H9 (cell line): Measurements from ENCODE around the gene PTPRQ. TPM values are rescaled to one million over a fixed set of nuclear protein-coding genes. Genes with fewer than 3 reads are reported as not detected.

Source experiments
- DNase-seq: peaks from one replicate; pipeline ENCODE4 v3.0.0-alpha.2; 2017
- H2AFZ ChIP-seq: one replicate; pipeline ENCODE4 v1.6.1; 2013; ENCODE audit warnings: mild to moderate bottlenecking, low read length, control low read depth, moderate library complexity
- H2AK5ac ChIP-seq: 2 replicates; pipeline ENCODE4 v1.6.1; 2013; ENCODE audit warnings: low read length, control low read depth, mixed read lengths; ENCODE audit not compliant: insufficient read length
- H2BK120ac ChIP-seq: one replicate; pipeline ENCODE4 v1.6.1; 2013; ENCODE audit warnings: low read depth, mild to moderate bottlenecking, low read length, control low read depth, inconsistent platforms; ENCODE audit not compliant: poor library complexity, severe bottlenecking
- H2BK12ac ChIP-seq: 2 replicates; pipeline ENCODE4 v1.6.1; 2013; ENCODE audit warnings: low read length, control low read depth, mixed read lengths, low read depth; ENCODE audit not compliant: insufficient read length
- H2BK15ac ChIP-seq: 2 replicates; pipeline ENCODE4 v1.6.1; 2013; ENCODE audit warnings: low read depth, low read length, control low read depth
- H2BK20ac ChIP-seq: one replicate; pipeline ENCODE4 v1.6.1; 2013; ENCODE audit warnings: low read depth, mild to moderate bottlenecking, low read length, control low read depth, inconsistent platforms; ENCODE audit not compliant: poor library complexity, severe bottlenecking
- H2BK5ac ChIP-seq: 2 replicates; pipeline ENCODE4 v1.6.1; 2013; ENCODE audit warnings: low read length, control low read depth, mixed read lengths; ENCODE audit not compliant: insufficient read length
- H3K14ac ChIP-seq: 2 replicates; pipeline ENCODE4 v1.6.1; 2013; ENCODE audit warnings: low read length, control low read depth; ENCODE audit not compliant: insufficient read depth
- H3K18ac ChIP-seq: 2 replicates; pipeline ENCODE4 v1.6.1; 2013; ENCODE audit warnings: low read depth, mild to moderate bottlenecking, mixed read lengths, low read length, control low read depth; ENCODE audit not compliant: insufficient read length
- H3K23ac ChIP-seq: 2 replicates; pipeline ENCODE4 v1.6.1; 2013; ENCODE audit warnings: low read length, control low read depth, mixed read lengths, low read depth; ENCODE audit not compliant: insufficient read length
- H3K23me2 ChIP-seq: 2 replicates; pipeline ENCODE4 v1.6.1; 2013; ENCODE audit warnings: low read depth, mild to moderate bottlenecking, mixed read lengths, low read length, control low read depth; ENCODE audit not compliant: insufficient read length, poor library complexity, severe bottlenecking
- H3K27ac ChIP-seq: 2 replicates; pipeline ENCODE4 v1.5.1; 2013; ENCODE audit warnings: low read length, control low read depth, mixed read lengths, low read depth; ENCODE audit not compliant: insufficient read length
- H3K27me3 ChIP-seq: 2 replicates; pipeline ENCODE4 v1.6.1; 2013; ENCODE audit warnings: low read length, control low read depth, inconsistent platforms; ENCODE audit not compliant: insufficient read depth
- H3K4ac ChIP-seq: 2 replicates; pipeline ENCODE4 v1.6.1; 2013; ENCODE audit warnings: low read depth, mild to moderate bottlenecking, control low read depth, inconsistent platforms, low read length, moderate library complexity
- H3K4me1 ChIP-seq: 2 replicates; pipeline ENCODE4 v1.6.1; 2013; ENCODE audit warnings: low read length, control low read depth, inconsistent platforms; ENCODE audit not compliant: insufficient read depth
- H3K4me2 ChIP-seq: 2 replicates; pipeline ENCODE4 v1.6.1; 2013; ENCODE audit warnings: low read length, control low read depth, mixed read lengths; ENCODE audit not compliant: insufficient read length, insufficient read depth
- H3K56ac ChIP-seq: 2 replicates; pipeline ENCODE4 v1.6.1; 2013; ENCODE audit warnings: low read depth, mild to moderate bottlenecking, mixed read lengths, low read length, control low read depth; ENCODE audit not compliant: insufficient read length
- H3K79me1 ChIP-seq: 2 replicates; pipeline ENCODE4 v1.6.1; 2013; ENCODE audit warnings: low read depth, mild to moderate bottlenecking, moderate library complexity, low read length, control low read depth, inconsistent platforms; ENCODE audit not compliant: insufficient read depth, poor library complexity, severe bottlenecking
- H3K79me2 ChIP-seq: 2 replicates; pipeline ENCODE4 v1.6.1; 2013; ENCODE audit warnings: low read length, control low read depth, inconsistent platforms; ENCODE audit not compliant: insufficient read depth
- H3K9ac ChIP-seq: 2 replicates; pipeline ENCODE4 v1.6.1; 2013; ENCODE audit warnings: low read length, control low read depth, mixed read lengths; ENCODE audit not compliant: insufficient read length; ENCODE audit errors: extremely low read depth
- H3K9me3 ChIP-seq: one replicate; pipeline ENCODE4 v1.6.1; 2013; ENCODE audit warnings: low read depth, low read length, inconsistent platforms; ENCODE audit not compliant: control insufficient read depth
- H3T11ph ChIP-seq: one replicate; pipeline ENCODE4 v1.6.1; 2013; ENCODE audit warnings: mild to moderate bottlenecking, low read length, control low read depth, inconsistent platforms
- H4K20me1 ChIP-seq: one replicate; pipeline ENCODE4 v1.6.1; 2013; ENCODE audit not compliant: control insufficient read depth, insufficient read length, insufficient read depth
- H4K5ac ChIP-seq: 2 replicates; pipeline ENCODE4 v1.6.1; 2013; ENCODE audit warnings: low read depth, mild to moderate bottlenecking, mixed read lengths, low read length, control low read depth; ENCODE audit not compliant: insufficient read length
- H4K8ac ChIP-seq: replicated peaks from 2 replicates; pipeline ENCODE4 v1.6.1; 2013; ENCODE audit warnings: low read length, control low read depth, mixed read lengths, low read depth; ENCODE audit not compliant: insufficient read length
- H4K91ac ChIP-seq: 2 replicates; pipeline ENCODE4 v1.6.1; 2013; ENCODE audit warnings: low read depth, mild to moderate bottlenecking, moderate library complexity, mixed read lengths, low read length, control low read depth; ENCODE audit not compliant: insufficient read length
- H3K27ac Mint-ChIP-seq, 3 experiments: 2 replicates in 2 of 3; 3 replicates in 1 of 3; pipeline ENCODE4 v1.8.0; 2020 to 2021; ENCODE audit warnings: mixed read lengths in 3 of 3, mild to moderate bottlenecking in 1 of 3, moderate library complexity in 1 of 3
- H3K27me3 Mint-ChIP-seq: 2 replicates; pipeline ENCODE4 v1.8.0; 2021; ENCODE audit warnings: low read depth, mild to moderate bottlenecking, moderate library complexity, mixed read lengths
- H3K36me3 Mint-ChIP-seq, 3 experiments: 2 replicates in 2 of 3; 3 replicates in 1 of 3; pipeline ENCODE4 v1.8.0; 2020 to 2021; ENCODE audit warnings: low read depth in 3 of 3, mixed read lengths in 3 of 3; ENCODE audit not compliant: insufficient read depth in 1 of 3
- H3K4me1 Mint-ChIP-seq, 2 experiments: 2 replicates each; pipeline ENCODE4 v1.8.0; 2020; ENCODE audit warnings: mixed read lengths in 2 of 2
- H3K4me3 Mint-ChIP-seq, 2 experiments: 2 replicates in 1 of 2; 3 replicates in 1 of 2; pipeline ENCODE4 v1.8.0; 2020 to 2021; ENCODE audit warnings: mild to moderate bottlenecking in 2 of 2, mixed read lengths in 2 of 2, moderate library complexity in 1 of 2
- H3K9me3 Mint-ChIP-seq, 2 experiments: 2 replicates in 1 of 2; 3 replicates in 1 of 2; pipeline ENCODE4 v1.8.0; 2020; ENCODE audit warnings: mild to moderate bottlenecking in 2 of 2, mixed read lengths in 2 of 2, moderate library complexity in 1 of 2
- WGBS: extraction: QIAGEN DNeasy Blood & Tissue Kit; methylation state at CpG from one replicate; pipeline ENCODE4 v1.1.7; 2013; ENCODE audit warnings: missing lambda C conversion rate, low lambda C conversion rate, mixed read lengths; ENCODE audit not compliant: insufficient read length; ENCODE audit errors: extremely low coverage; 5-methylcytosine and 5-hydroxymethylcytosine counted together
- total RNA-seq: library from RNA; stranded (reverse); gene quantifications from 2 replicates; pipeline ENCODE4 v1.2.1, GENCODE V29; 2021
- TF ChIP-seq, protein P1 (sequence below): fragments of 200-600 bp; sonication (generic); conservative IDR thresholded peaks from 3 replicates; pipeline ENCODE4 v1.8.0; 2021; ENCODE audit warnings: antibody characterized with exemption, mild to moderate bottlenecking

Gene PTPRQ
- total RNA-seq, 1 experiment from 2014 or later = not detected

DNA sequence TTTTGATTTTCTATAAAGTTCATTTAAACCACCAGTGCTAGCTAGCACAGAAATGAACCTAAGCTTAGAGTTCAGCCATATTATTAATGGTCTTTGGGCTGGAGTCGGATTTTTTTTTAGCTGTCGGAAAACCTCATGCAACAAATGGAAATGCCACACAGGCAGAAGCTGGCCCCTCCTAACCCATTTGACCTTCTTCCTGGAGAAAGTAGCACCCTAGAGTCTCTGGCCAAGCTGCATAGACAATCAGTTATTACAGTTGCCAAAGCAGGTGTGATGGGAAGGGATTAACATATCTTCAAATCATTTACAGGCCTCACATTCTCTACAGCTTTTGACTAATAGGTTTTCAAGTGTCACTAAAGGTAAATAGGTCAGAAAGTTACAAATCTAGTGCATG, 49.4 kb downstream of the PTPRQ start:
- H3T11ph ChIP-seq = no peak overlapping the region
- TF ChIP-seq, protein P1, sequence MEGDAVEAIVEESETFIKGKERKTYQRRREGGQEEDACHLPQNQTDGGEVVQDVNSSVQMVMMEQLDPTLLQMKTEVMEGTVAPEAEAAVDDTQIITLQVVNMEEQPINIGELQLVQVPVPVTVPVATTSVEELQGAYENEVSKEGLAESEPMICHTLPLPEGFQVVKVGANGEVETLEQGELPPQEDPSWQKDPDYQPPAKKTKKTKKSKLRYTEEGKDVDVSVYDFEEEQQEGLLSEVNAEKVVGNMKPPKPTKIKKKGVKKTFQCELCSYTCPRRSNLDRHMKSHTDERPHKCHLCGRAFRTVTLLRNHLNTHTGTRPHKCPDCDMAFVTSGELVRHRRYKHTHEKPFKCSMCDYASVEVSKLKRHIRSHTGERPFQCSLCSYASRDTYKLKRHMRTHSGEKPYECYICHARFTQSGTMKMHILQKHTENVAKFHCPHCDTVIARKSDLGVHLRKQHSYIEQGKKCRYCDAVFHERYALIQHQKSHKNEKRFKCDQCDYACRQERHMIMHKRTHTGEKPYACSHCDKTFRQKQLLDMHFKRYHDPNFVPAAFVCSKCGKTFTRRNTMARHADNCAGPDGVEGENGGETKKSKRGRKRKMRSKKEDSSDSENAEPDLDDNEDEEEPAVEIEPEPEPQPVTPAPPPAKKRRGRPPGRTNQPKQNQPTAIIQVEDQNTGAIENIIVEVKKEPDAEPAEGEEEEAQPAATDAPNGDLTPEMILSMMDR = no peak
- DNase-seq = no peak
- Mint-ChIP-seq H3K36me3 (no peaks in the 10 kb centered on the region), H3K27ac (no peak overlapping the region), H3K9me3 (no peaks in the 10 kb centered on the region), H3K4me1 (peaks cover 9 to 15% of the 10 kb centered on the region in 2 experiments), H3K27me3 (no peaks in the 10 kb centered on the region), H3K4me3 (no peak overlapping the region)
- no peak overlapping the region for H2BK120ac ChIP-seq
- no peak overlapping the region for H3K14ac ChIP-seq
- no peaks in the 10 kb centered on the region for H3K79me2 ChIP-seq
- H2BK12ac ChIP-seq = no peak overlapping the region
- H4K20me1 ChIP-seq = no peaks in the 10 kb centered on the region
- no peak overlapping the region for H4K5ac ChIP-seq
- H4K8ac ChIP-seq = no peak overlapping the region
- H2BK15ac ChIP-seq = no peak overlapping the region
- WGBS = no CpG with 5 or more reads among the region's 2 CpGs
- H2AK5ac ChIP-seq = no peak overlapping the region
- H2AFZ ChIP-seq = no peak overlapping the region
- no peaks in the 10 kb centered on the region for H3K27me3 ChIP-seq
- no peaks in the 10 kb centered on the region for H3K9me3 ChIP-seq
- H3K23ac ChIP-seq = no peak overlapping the region
- H3K4me1 ChIP-seq = no peaks in the 10 kb centered on the region
- H3K27ac ChIP-seq = no peak overlapping the region
- H3K56ac ChIP-seq = no peak overlapping the region
- H3K4ac ChIP-seq = no peak overlapping the region
- no peak overlapping the region for H2BK5ac ChIP-seq
- H3K4me2 ChIP-seq = no peak overlapping the region
- H2BK20ac ChIP-seq = no peak overlapping the region
- H3K23me2 ChIP-seq = no peaks in the 10 kb centered on the region
- no peak overlapping the region for H4K91ac ChIP-seq
- H3K18ac ChIP-seq = no peak overlapping the region
- no peaks in the 10 kb centered on the region for H3K79me1 ChIP-seq
- H3K9ac ChIP-seq = no peak overlapping the region
